IPS-11a (cell line): Measurements from ENCODE around the gene LSAMP.

Experiments
- H3K4me3 ChIP-seq: one replicate; pipeline ENCODE4 v1.5.1; 2013; ENCODE audit warnings: low read depth, low read length, control low read depth

Gene LSAMP

DNA sequence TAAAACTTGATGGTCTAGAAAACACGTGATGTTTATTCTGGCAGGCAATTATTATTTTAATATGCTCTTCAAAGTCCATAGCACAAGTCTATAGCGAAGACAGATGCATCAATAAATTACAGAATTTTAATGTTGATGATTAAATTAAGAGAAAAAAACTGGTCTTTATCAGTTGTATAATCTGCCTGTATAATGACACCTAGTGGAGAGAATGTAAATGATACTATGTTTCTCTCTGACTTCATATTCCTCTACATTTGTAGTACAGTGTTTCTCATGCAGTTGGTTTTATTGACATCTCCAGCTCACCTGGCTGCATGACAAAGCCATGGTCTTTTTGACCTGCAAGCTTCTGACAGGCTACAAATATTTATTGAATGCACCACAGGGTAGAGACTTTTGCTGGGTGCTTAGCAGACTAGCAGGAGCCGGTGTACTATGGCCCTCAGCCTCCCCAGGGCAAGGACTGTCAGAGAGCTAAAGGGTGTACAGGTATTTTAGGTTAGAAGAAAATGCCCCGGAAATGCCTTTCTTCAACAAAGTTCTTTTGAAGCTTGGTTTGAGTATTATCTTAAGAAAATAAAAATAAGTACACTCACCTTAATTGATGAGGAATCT lies 532.1 kb downstream of the LSAMP start:
- no peak overlapping the region for H3K4me3 ChIP-seq

- no peak overlapping the region for H3K4me3 ChIP-seq
These were observed 532.9 kb downstream of the LSAMP start for GRCh38 chr3:115912372-115912771.

GRCh38 chr3:115905871-115906270 lies 539.4 kb downstream of the LSAMP start:
- no peak overlapping the region for H3K4me3 ChIP-seq

DNA sequence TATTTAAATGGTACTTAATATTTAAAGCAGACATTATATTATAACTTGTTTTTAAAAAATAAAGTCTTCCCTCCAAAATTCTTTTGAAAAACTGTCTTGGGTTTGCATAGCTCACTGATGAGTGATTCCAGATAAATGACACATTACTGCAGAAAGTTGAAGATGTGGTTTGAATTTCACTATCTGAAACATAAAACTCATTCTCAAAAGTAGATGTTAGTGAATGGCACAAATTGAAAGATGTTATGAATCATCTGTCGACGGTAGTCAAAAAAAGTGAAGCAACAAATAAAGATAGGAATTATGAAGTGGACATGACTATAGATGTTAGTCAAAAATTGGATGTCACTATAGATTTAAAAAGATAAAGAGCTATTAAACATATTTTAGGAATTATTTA lies 541.4 kb downstream of the LSAMP start:
- no peak overlapping the region for H3K4me3 ChIP-seq

- H3K4me3 ChIP-seq = no peak overlapping the region
These were observed 544.3 kb downstream of the LSAMP start for GRCh38 chr3:115901008-115901407.

- H3K4me3 ChIP-seq = no peak overlapping the region
These were observed 545.8 kb downstream of the LSAMP start for GRCh38 chr3:115899535-115899934.

DNA sequence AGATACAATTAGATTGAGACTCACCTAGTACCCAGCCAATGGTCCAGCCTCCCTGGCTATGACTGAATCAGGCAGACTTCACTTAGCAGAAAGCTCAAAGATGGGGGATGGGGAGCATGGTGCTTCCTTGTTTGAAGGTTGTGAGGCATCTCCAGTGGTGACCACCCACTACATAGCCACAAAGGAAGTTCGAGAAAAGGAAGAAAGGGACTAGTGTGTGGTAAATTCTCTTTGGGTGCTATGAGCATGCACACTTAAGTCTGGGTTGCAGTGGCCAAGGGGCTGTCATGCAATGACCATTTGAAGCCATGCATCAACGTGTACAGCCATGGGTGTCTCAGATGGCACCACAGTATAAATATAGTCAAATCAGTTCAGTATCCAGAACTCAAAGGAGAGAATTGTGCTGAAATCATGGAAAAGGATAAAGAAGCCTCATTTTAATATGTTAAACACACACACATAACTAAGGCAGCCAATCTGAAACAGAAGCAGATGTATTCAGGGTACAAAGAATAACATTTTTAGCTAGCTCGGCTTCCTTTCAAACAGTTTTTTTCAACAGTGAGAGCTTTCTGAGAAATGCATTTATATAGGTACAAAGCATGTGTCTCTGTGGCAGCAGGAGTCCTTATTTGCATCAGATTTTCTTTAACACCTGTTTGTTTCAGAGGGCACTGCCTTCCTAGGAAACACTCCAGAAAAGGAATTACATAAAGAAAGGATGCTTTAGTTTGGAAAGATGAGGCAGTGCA lies 546.5 kb downstream of the LSAMP start:
- no peak overlapping the region for H3K4me3 ChIP-seq

GRCh38 chr3:115891006-115891636 lies 554.2 kb downstream of the LSAMP start:
- no peak overlapping the region for H3K4me3 ChIP-seq

GRCh38 chr3:115890579-115890978 lies 554.7 kb downstream of the LSAMP start:
- no peak overlapping the region for H3K4me3 ChIP-seq

GRCh38 chr3:115885621-115886020 lies 559.7 kb downstream of the LSAMP start:
- H3K4me3 ChIP-seq = no peak overlapping the region

GRCh38 chr3:115877615-115877899 lies 567.7 kb downstream of the LSAMP start:
- H3K4me3 ChIP-seq = no peak overlapping the region

DNA sequence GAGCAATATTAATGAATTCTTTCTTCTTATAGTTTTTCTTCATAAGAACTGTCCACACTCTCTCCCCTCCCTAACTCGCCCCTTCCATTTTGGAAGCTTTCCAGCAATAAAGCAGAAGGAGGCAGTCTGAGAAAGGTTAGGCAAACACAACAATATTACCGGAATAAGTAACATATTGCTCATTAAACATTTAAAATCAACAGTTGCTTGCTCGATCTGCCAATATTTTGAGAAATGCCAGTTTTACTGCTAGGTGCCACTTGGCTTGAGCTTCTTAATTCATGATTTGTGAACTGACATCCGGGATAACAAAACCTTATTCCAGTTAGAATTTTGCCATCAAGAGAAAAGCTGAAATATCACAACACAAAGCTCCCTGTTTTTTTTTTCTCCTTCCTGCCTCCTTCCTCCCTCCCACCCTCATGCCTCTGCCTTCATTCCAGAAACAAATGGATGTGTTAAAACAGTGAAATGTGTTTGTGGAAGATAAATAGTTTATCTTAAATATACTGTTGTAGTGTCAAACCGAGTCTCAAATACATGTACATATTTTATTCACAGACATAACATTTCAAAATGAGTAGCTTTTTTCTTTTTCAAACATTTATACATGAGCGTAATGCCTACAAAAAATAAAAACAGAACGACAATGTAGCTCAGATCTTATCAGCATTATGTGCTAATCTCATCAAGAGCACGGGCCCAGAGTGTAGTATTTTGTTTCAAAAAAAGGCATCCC lies 568.2 kb downstream of the LSAMP start:
- no peak overlapping the region for H3K4me3 ChIP-seq

- H3K4me3 ChIP-seq = no peak overlapping the region
These were observed 569.8 kb downstream of the LSAMP start for GRCh38 chr3:115875460-115875859.

DNA sequence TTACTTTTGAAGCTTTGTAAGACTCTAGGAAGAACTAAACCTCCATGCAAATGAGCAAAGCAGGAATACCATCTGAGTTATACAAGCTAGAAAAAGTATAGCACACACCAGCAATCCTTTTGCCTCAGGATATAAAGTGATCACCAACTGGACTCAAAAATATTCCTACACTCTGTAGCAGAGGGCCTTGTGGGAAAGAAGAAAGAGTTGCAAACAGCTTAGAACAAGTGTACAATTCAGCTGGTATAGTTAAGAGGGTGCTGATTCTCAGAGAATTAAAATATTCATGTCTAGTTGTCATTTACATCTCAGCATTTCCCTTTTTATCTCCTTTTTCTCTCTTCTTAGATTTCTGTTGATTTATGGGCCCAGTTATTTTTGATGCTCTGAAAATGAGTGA lies 573.6 kb downstream of the LSAMP start:
- H3K4me3 ChIP-seq = no peak overlapping the region

- H3K4me3 ChIP-seq = no peak overlapping the region
These were observed 580.4 kb downstream of the LSAMP start for GRCh38 chr3:115864911-115865310.

DNA sequence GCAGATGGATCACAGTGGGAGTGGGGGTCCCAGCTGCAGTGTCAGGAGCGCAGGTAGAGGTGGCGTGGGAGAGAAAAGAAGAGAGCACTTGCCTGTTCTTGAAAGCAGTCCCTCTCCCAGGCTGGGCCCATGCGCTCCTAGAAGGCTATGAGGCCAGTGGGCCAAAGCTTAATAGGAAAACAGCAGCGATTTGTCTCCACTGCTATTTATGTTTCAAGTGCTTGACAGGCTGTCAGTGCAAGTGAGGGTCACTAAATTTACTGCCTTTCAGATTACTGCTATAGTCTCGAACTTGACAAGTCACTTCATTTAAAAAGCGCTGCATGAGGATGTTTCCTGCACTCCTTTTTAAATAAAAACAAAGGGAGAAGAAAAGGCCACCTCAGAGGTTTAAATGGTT lies 582.4 kb downstream of the LSAMP start:
- no peak overlapping the region for H3K4me3 ChIP-seq

GRCh38 chr3:115862099-115862498 lies 583.2 kb downstream of the LSAMP start:
- no peak overlapping the region for H3K4me3 ChIP-seq

DNA sequence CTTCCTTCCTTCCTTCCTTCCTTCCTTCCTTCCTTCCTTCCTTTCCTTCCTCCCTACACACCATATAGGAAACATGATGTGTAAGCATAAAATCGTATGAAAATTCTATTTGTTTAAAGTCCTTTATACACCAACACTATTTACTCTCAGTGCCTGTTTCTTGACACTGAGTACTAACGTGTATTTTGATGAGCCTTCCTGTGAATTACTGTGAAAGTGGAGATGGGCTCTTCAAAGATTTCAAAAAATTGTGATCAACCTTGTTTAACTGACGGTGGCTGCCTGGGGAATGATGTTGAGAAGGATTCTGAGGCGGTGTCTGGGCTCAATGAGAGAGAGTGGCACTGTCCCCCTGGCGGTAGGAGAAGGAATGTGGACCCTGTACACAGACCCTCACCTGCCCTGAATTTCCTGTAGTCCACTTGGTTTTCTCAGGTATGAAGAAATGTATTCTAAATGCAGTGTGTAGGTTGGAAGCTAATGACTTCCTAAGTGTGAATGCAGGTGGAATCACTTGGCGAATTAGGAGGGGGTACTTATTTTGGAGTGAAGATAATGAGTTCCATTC lies 584.0 kb downstream of the LSAMP start:
- H3K4me3 ChIP-seq = no peak overlapping the region

- no peak overlapping the region for H3K4me3 ChIP-seq
These were observed 584.5 kb downstream of the LSAMP start for GRCh38 chr3:115860766-115861165.

GRCh38 chr3:115859002-115859807 lies 586.1 kb downstream of the LSAMP start:
- H3K4me3 ChIP-seq = no peak overlapping the region
